OCI-LY3 (cell line): ENCODE data around the gene SPARCL1.

Experiments
- CTCF ChIP-seq: fragments of 200-600, 300-600 bp; sonication (generic); IDR thresholded peaks from 2 replicates; pipeline ENCODE4 v1.5.1; 2014; ENCODE audit warnings: antibody characterized with exemption, low read length, low read depth
- EZH2phosphoT487 ChIP-seq: fragments of 200-600 bp; shearing (Covaris generic); IDR thresholded peaks from 2 replicates; pipeline ENCODE4 v1.6.1; 2018; ENCODE audit warnings: antibody characterized with exemption, mixed run types, low read depth

GRCh38 chr4:87521319-87521718 lies 7.9 kb downstream of the SPARCL1 start:
- no peak for TF ChIP-seq CTCF
- no peak for TF ChIP-seq EZH2phosphoT487
